GM23338 (cell line): ENCODE data around the gene FBXW7.

ENCODE experiments used
- CREB1 ChIP-seq: fragments of 250-450 bp; sonication (Bioruptor Pico); IDR thresholded peaks from 2 replicates; pipeline ENCODE4 v1.5.0; 2020; ENCODE audit warnings: low read depth, mild to moderate bottlenecking, moderate library complexity
- EZH2phosphoT487 ChIP-seq: fragments of 200-600 bp; sonication (generic); IDR thresholded peaks from one replicate; pipeline ENCODE4 v1.8.1; 2018; ENCODE audit warnings: antibody characterized with exemption; ENCODE audit not compliant: unreplicated experiment
- POLR2AphosphoS5 ChIP-seq: IDR thresholded peaks from 2 replicates; pipeline ENCODE4 v1.6.1; 2016; ENCODE audit warnings: antibody characterized with exemption, low read depth

- no peak for TF ChIP-seq EZH2phosphoT487
- no peak for TF ChIP-seq CREB1 (CRISPR knock-in tag)
- TF ChIP-seq POLR2AphosphoS5 = no peak; the same call in 1 of the 2 replicates
These were observed 772 bp upstream of the FBXW7 start for GRCh38 chr4:152536545-152537182.
